ENCODE measurements around the gene ENTPD8. TPM values are rescaled to one million over a fixed set of nuclear protein-coding genes. Genes with fewer than 3 reads are reported as not detected.

Gene ENTPD8
- total and polyA plus RNA-seq, 8 donors, result 0.98 to 4.7 (median 2.0) TPM

DNA sequence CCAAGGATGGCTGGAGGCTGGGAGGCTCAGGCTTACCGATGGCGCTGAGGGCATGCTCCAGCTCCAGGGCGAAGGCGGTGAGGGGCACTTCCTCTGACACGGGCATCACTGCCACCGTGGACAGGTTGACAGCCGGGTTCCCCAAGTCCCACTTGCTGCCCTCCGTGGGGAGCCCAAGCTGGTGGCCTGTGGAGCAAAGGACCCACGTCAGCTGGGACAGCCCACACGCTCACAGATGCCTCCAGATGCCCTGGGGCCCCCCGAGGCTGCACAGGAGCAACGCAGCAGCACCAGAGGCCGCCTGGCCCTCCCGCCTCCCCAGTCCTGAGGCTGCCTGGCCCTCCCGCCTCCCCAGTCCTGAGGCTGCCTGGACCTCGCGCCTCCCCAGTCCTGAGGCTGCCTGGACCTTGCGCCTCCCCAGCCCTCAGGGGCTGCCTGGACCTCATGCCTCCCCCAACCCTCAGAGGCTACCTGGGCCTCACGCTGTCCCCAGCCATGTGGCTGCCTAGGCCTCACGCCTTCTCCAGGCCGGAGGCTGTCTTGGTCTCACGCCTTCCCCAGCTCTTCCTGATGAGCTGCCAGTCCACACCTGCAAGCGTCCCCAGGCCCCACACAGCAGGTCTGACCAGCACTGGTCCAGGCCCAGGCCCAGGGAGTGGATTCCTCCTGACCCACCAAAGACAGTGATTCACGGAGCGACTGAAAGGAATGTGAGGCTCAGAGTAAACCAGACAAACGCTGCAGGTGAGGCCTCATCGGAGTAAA is 43.6 kb upstream of the ENTPD8 start:
- H3K9me3 ChIP-seq, result no peaks in the 10 kb centered on the region
- ATAC-seq (no peak), FAIRE-seq (no peak), DNase-seq (peak in 3 of 6 donors; percentile 37 to 69 (median 52))
- no peaks in the 10 kb centered on the region for H3K36me3 ChIP-seq
- intact Hi-C loops (cut with DNase I), result no loop called here
- no peak overlapping the region for H3K27ac ChIP-seq
- no peak overlapping the region for H3K4me3 ChIP-seq
- no peaks in the 10 kb centered on the region for H3K27me3 ChIP-seq
- H3K4me1 ChIP-seq, result peaks cover 0 to 4% (median 3%) of the 10 kb centered on the region in 3 donors
- TF ChIP-seq, protein P1, sequence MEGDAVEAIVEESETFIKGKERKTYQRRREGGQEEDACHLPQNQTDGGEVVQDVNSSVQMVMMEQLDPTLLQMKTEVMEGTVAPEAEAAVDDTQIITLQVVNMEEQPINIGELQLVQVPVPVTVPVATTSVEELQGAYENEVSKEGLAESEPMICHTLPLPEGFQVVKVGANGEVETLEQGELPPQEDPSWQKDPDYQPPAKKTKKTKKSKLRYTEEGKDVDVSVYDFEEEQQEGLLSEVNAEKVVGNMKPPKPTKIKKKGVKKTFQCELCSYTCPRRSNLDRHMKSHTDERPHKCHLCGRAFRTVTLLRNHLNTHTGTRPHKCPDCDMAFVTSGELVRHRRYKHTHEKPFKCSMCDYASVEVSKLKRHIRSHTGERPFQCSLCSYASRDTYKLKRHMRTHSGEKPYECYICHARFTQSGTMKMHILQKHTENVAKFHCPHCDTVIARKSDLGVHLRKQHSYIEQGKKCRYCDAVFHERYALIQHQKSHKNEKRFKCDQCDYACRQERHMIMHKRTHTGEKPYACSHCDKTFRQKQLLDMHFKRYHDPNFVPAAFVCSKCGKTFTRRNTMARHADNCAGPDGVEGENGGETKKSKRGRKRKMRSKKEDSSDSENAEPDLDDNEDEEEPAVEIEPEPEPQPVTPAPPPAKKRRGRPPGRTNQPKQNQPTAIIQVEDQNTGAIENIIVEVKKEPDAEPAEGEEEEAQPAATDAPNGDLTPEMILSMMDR (IDR thresholded peaks at IDR 0.05), result no peak
- 85 to 94% methylated on average over 22 to 27 of the region's 27 CpGs for WGBS, 2 donors

DNA sequence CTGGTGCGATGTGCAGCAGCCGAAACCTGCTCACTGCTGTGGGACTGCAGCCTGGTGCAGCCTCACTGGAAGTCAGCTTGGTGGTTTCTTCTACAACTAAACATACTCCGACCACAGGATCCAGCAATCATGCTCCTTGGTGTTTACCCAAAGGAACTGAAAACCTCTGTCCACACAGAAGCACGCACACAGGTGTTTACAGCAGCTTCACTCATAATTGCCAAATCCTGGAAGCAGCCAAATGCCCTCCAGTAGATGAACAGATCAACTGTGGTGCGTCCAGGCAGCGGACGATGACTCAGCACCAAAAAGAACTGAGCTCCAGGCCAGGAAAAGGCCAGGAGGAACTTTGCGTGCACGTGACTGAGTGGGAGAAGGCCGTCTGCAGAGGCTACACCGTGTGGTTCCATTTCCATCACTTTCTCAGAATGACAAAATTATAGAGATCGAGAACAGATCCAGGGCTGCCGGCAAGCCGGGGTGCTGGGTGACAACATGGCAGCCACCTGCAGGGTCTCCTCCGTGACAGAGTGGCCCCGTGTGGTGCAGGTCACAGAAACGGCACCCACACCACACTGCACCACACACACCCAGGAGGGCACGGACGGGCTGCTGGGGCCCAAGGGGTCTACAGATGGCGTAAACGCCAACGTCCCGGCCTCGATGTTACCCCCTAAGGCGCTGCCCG is 41.1 kb upstream of the ENTPD8 start:
- TF ChIP-seq, protein P1 (IDR thresholded peaks at IDR 0.05), result no peak
- no peak overlapping the region for H3K27ac ChIP-seq
- ATAC-seq (peak in 3 of 4 donors; percentile 26 to 75 (median 71)), FAIRE-seq (no peak), DNase-seq (peak in 3 of 6 donors; percentile 24 to 50 (median 44))
- no peaks in the 10 kb centered on the region for H3K4me1 ChIP-seq
- intact Hi-C loops (cut with DNase I), result no loop called here
- no peaks in the 10 kb centered on the region for H3K9me3 ChIP-seq
- H3K4me3 ChIP-seq, result no peak overlapping the region
- no peaks in the 10 kb centered on the region for H3K27me3 ChIP-seq
- WGBS, 2 donors, result 83 to 87% methylated on average over 26 of the region's 26 CpGs
- H3K36me3 ChIP-seq, result no peaks in the 10 kb centered on the region

DNA sequence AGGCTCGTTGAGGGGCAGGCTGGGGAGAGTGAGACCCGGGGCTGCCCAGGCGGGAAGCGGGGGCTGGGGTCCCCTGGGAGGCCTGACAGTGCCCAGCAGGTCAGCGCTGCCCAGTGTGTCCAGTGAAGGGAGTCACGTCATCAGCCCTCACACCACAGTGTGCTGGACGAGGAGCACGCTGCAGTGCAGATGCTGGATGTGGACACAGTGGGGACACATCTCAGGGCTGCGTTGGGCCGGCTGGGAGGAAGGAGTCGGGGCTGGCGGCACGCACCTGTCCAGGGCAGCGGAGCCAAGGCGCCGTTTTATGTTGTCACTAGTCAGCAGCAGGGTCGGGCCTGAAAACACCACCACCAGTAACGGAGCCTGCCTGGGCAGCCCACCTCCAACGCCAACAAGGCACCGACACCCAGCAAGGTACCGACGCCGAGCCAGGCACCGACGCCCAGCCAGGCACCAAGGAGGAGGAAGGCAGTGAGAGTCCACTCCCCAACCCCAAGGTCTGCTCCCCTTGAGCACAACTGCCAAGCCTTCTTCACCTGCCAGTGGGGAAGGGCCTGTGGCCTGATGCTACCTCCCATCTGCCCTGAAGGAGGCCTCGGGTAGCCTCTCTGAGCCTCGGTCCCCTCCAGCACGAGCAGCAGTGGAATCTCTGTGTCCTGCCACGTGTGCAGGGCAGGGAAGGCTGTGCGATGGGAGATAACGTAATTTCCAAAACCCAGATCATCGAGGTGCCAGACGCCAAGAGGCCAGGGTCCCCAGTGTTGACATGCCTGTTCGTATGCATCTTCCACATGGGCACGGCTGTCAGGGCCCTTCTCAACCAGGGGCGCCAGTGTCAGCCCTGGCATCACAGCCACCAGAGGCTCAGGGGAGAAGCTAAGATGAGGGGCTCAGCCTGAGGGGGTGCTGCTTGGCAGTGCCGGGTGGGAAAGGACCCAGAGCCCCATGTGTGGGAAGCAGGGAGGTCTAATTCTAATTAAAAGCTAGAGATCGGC is 39.8 kb upstream of the ENTPD8 start:
- DNase-seq, result peak in 1 of 6 donors; percentile 47
- intact Hi-C loops (cut with DNase I), result no loop called here
- H3K9me3 ChIP-seq, result no peaks in the 10 kb centered on the region
- FAIRE-seq, result no peak
- no peaks in the 10 kb centered on the region for H3K4me1 ChIP-seq
- H3K36me3 ChIP-seq, result no peaks in the 10 kb centered on the region
- WGBS, 2 donors, result 93% methylated on average over 38 of the region's 38 CpGs
- H3K4me3 ChIP-seq, result no peak overlapping the region
- no peak for ATAC-seq
- TF ChIP-seq, protein P1 (IDR thresholded peaks at IDR 0.05), result no peak
- no peaks in the 10 kb centered on the region for H3K27me3 ChIP-seq
- no peak overlapping the region for H3K27ac ChIP-seq

DNA sequence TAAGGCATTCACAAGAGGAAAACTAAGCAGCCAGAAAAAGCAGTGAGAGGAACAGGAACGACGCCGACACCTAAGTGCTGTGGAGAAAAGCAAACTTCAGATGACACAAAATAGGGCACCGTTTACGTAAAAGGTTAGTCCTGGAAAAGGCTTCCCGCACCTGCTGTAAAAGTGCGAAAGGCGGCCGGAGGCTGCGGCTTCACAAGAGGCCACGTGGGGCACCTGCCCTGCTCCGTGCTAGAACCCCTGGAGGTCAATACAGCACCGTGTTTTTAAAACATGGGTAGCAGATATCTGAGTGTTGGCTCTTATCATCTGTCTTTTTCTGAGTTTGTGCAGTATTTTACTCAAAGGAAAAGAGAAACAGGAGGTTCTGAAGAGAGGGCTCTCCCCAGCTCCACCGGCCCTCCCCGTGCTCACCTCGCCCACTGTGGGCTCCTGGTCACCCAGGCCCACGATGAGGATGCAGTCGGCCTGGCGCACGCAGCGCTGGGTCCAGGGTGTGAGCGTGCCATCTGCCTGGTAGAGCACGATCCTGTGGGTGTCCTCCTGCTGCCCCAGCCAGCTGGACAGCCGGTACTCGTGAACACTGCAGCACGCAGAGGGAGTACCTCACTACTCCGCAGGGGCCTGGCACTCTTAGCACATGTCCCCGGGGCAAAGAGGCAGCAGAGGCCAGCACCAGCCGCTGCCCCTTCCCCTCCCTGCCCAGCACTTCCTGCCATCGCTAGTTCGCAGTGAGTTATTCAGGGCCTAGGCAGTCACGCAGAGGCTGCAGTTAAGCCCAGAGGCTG is 38.9 kb upstream of the ENTPD8 start:
- intact Hi-C loops (cut with DNase I), result no loop called here
- H3K4me1 ChIP-seq, result no peaks in the 10 kb centered on the region
- WGBS, 2 donors, result 92 to 93% methylated on average over 32 of the region's 32 CpGs
- no peaks in the 10 kb centered on the region for H3K27me3 ChIP-seq
- TF ChIP-seq, protein P1 (IDR thresholded peaks at IDR 0.05), result no peak
- ATAC-seq, result no peak
- no peak overlapping the region for H3K27ac ChIP-seq
- no peaks in the 10 kb centered on the region for H3K9me3 ChIP-seq
- DNase-seq, result peak in 1 of 6 donors; percentile 23
- no peak for FAIRE-seq
- no peaks in the 10 kb centered on the region for H3K36me3 ChIP-seq
- no peak overlapping the region for H3K4me3 ChIP-seq
